GM18502 (cell line): ENCODE measurements around the gene HSPA14.
"Not testable (repeated sequence)": the region's sequence is repeated elsewhere in the genome, so short reads cannot be mapped to it uniquely, and the experiment has no call there.

Source experiments
- ATAC-seq: cut with Tn5 transposase; IDR thresholded peaks from one replicate; pipeline ENCODE4 v1.9.1; 2021; ENCODE audit warnings: mild to moderate bottlenecking; ENCODE audit not compliant: unreplicated experiment, poor library complexity

HSPA14 gene

DNA sequence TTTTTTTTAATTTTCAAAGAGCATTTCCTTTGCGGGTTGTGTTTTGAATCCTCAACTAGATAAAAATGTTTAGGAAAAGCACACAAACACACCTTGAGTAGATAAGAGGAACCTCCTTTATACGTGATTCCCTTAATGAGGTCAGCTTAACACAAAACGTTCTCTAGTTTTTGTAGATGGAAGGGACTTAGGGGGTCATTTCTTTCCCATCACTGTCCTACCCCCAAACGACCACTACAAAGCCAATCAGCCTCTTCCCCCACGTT is 41.8 kb downstream of the HSPA14 start:
- no peak for ATAC-seq

DNA sequence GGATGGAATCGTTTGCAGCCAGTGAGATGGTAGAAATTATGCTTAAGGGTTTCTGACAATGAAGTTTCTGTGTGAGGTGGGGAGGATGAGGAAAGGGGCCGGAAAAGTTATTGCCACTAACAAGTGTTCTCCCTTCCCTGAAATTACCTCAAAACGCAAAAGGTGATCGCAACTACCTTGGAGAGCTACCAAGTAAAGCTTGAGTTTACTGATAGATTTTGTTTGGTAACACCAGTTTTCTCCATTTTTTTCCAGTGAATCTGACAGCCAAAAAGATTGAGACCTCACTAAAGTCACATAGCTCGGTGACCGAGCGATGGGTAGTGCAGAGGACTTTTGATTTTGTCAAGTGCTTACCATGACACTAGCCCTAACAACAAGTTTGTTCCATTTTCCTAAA is 42.1 kb downstream of the HSPA14 start:
- no peak for ATAC-seq

DNA sequence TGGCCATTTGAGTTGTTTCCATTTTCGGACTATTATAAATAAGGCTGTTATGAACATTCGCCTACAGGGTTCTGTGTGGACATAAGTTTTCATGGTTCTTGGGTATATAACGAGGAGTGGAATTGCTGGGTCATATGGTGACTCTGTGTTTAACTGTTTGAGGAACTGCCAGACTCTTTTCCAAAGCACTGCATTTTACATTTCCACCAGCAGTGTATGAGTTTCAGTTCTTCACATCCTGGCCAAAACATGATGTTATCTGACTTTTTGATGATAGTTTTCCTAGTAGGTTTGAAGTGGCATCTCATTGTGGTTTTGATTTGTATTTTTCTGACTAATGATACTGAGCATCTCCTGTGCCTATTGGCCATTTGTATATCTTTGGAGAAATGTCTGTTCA is 46.0 kb downstream of the HSPA14 start:
- no peak for ATAC-seq

DNA sequence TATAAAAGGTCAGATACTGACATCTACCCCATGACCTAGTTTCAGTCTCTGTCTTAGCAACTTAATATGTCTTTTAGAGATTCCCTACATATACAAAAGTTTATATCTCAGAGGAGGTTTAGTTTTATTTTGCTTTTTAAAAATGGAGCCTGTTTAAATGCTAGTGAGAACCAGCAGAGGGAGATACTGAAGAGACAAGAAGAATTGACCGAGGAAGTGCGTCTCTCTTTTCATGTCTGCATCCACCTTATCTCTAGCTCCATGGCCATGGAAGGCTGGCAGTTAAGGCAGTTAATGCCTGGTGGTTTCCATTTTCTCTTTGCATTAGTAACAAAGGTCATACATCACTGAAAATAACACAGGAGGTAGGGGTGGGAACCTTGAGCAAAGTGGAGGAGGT is 51.2 kb downstream of the HSPA14 start:
- no peak for ATAC-seq

DNA sequence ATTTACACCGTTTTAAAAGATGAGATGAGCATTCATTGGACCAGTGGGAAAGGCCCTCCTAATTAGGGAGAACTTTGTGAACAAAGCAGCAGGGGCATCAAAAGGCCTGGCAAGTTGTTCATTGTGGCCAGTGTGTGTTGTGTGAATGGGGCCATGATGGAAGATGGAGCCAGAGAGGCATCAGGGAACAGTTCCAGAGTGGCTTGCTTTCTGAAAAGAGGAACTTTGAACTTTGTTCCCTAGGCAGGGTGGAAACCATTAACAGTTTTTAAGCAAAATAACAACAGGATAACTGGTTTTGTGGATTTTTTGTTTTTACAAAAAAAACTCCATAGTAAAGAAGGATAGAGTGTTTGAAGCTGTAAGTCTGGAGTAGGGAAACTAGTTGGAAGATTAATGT is 53.0 kb downstream of the HSPA14 start:
- ATAC-seq: no peak

DNA sequence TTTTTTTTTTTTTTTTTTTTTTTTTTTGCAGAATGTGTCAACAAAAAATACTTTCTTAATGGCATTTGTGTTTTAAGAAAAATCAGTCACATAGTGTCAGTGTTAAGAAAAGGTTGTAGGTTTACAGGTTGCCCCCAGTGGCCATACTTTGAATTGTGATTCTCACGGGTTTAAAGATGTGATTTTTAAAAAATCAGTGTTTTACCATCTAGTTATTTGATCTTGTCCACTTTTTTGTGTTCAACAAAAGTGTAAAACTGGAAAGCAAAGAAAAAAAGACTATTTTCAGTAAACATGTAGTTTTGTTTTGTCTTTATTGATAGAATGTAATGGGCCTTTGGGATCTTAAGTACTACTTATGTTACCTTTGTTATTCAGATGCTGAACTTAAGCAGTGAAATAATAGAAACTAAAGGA is 66.2 kb downstream of the HSPA14 start:
- ATAC-seq: no peak

DNA sequence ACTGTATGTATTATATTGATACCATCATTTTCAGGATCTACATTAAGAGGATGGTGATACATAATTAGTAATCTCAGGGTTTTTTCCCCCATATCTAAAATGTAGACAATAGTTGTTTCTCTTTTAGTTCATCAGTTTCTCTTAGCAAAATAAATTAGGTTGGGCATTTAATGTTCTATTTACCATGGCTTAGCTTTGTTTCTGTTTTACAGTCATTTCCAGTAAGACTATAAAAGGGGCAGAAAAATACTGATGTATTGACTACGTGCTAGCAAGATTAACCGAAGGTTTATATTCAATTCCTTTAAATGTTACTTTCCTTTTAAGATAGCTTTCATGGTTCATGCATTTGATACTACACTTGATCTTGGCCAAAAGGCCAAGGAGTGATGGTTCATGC is 66.8 kb downstream of the HSPA14 start:
- ATAC-seq: no peak

DNA sequence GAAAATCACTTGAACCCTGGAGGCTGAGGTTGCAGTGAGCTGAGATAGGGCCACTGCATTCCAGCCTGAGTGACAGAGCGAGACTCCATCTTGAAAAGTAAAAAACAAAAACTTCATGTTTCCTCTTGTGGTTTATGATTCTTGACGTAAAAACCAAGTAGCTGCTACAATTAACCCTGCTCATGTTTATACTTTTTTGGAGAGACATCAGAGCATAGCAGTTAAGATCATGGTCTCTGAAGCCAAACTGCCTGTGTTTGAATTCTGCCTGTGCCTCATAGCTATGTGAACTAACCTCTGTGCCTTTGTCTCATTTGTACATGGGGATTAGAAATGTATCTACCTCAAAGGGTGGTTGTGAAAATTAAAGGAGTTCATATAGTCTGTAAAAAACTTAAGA is 67.8 kb downstream of the HSPA14 start:
- ATAC-seq: no peak

DNA sequence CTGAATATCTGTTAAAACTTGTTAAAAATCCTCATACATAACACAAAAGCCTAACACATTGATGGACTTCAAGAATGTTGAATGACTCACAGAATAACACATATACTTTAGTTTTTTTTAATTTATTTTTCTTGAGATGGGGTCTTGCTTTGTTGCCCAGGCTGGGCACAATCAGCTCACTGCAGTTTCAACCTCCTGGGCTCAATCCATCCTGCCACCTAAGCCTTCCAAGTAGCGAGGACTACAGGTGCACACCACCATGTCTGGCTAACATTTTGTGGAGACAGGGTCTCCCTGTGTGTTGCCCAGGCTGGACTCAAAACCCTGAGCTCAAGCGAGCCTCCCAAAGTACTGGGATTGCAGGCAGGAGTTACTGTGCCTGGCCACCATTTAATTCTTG is 68.7 kb downstream of the HSPA14 start:
- no peak for ATAC-seq

DNA sequence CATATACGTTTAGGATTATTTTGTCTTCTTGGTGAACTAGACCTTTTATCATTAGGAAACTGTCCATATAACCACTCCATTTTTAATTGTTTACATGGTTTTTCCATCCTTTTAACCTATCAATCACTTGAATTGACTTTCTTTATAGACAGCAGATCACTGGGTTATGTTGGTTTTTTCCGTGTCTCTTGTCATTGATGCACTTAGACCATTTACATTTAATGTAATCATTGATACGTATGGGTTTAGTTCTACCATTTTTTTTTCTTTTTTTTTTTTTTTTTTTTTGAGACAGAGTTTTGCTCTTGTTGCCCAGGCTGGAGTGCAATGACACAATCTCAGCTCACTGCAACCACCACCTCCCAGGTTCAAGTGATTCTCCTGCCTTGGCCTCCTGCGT is 69.5 kb downstream of the HSPA14 start:
- not testable (repeated sequence) for ATAC-seq

DNA sequence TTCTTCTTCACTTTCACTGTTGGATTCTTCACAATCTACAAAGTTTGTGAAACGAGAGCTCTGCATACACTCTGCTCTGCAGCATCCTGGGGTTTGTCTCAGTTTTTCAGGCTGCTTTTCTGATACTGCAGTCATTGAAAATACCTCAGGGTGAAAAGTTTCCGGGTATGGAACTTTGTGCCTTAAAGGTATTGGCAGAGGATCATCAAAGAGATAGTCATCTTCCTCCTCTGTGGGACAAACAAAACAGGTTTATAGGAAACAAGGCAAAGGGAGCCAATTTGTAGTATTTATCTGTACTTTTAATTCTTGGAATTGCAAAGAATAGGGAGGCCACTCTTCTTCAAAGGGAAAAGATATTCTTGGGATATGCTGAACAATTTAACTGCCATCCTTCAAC is 71.0 kb downstream of the HSPA14 start:
- ATAC-seq: no peak

DNA sequence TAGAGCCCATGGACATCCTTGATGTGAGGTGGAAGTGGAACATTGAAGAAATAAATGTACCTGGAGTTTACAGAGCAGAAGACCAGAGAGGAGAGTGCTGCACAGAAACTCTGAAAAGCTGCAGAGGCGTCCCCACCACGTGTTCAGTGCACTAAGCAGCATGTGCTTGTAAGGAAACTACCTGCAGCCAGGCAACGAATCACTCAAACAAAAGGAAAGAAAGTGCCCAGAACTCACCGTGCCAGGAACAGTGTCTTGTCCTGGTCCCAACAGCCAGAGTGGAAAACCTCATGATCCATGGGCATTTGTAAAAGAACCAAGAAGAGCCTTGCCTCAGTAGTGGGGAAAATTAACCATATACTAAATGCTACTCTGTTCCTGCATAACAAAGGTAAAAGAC is 72.8 kb downstream of the HSPA14 start:
- no peak for ATAC-seq

DNA sequence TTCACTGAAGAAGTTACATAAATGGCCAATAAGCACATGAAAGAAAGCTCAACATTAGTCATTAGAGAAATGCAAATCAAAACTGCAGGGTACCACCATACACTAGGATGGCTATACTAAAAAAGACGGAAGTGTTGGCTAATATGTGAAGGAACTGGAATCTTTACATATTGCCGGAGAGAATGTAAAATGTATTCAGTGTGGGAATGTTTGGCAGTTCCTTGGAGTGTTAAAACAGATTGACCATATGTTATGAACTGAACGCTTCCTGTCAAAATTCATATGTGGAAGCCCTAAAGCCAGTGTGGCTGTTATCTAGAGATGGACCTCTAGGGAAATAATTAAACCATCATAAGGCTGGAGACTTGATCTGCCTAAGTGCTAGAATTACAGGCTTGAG is 73.7 kb downstream of the HSPA14 start:
- ATAC-seq: no peak

DNA sequence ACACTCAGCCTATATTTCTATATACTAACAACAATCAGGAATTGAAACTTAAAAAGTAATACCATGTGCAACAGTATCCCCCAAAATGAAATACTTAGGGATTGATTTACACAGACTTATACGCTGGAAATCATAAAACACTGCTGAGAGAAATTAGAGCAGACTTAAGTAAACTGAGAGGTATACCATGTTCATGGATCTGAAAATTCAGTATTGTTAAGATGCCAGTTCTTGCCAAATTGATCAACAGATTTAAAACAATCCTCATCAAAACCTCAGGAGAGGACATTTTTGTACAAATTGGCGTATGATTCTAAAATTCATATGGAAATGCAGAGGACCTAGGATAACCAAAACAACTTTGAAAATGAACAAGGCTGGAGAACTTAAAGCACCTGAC is 78.5 kb downstream of the HSPA14 start:
- no peak for ATAC-seq

DNA sequence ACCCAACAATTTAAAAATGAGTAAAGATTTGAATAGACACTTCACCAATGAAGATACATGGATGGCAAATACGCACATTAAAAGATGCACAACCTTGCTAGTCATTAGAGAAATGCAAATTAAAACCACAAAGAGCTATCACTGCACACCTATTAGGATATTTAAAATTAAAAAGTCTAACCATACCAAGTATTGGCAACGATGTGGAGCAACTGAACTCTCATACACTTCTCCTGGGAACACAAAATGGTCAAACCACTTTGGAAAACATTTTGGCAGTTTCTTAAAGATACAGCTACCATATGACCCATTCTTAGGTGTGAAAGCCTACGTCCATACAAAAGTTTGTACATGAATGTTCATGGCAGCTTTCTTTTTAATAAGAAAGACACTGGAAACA is 79.7 kb downstream of the HSPA14 start:
- ATAC-seq: no peak

DNA sequence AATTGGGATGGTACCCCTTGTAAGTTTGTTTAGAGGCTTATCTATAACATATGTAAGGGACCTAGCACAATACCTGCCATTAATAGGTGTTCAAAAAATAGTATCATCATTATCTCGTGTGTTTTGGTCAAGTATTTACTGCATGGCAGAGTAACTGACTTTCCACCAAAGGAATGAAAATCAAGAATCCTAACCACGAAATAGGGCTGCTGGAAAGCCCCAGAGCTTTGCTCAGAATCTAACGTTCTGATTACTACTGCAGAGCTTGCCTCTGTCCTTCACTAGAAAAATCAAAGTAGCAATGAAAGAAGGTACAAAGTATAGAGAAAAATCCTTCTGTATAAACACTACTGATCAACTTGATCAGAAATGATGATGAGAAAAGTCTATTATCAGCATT is 80.9 kb downstream of the HSPA14 start:
- peak; percentile 39 for ATAC-seq
